ENCODE measurements around the gene NOD1.
"Not testable (repeated sequence)": the region's sequence is repeated elsewhere in the genome, so short reads cannot be mapped to it uniquely, and the experiment has no call there.

NOD1 gene

GRCh38 chr7:30395676-30396075 lies 82.9 kb downstream of the NOD1 start:
- no peak for DNase-seq
- in situ Hi-C loops (cut with HindIII; ENCODE audit: low pct_ligation_motif_present, low pct_unique_long_range_greater_than_20kb, low sequenced_read_pairs): no loop called here

- no peak for DNase-seq
- in situ Hi-C loops (cut with HindIII; ENCODE audit: low pct_ligation_motif_present, low pct_unique_long_range_greater_than_20kb, low sequenced_read_pairs): no loop called here
Measured at GRCh38 chr7:30391806-30392205, 86.8 kb downstream of the NOD1 start.

GRCh38 chr7:30390736-30391636 lies 87.6 kb downstream of the NOD1 start:
- no peak for DNase-seq
- in situ Hi-C loops (cut with HindIII; ENCODE audit: low pct_ligation_motif_present, low pct_unique_long_range_greater_than_20kb, low sequenced_read_pairs): no loop called here

GRCh38 chr7:30389791-30390190 lies 88.8 kb downstream of the NOD1 start:
- in situ Hi-C loops (cut with HindIII; ENCODE audit: low pct_ligation_motif_present, low pct_unique_long_range_greater_than_20kb, low sequenced_read_pairs): no loop called here

GRCh38 chr7:30382607-30383006 lies 96.0 kb downstream of the NOD1 start:
- in situ Hi-C loops (cut with HindIII; ENCODE audit: low pct_ligation_motif_present, low pct_unique_long_range_greater_than_20kb, low sequenced_read_pairs): no loop called here
- DNase-seq: peak; percentile 51

More at GRCh38 chr7:30389791-30390190, 88.8 kb downstream of the NOD1 start:
- no peak for DNase-seq

- DNase-seq; in situ Hi-C loops (cut with HindIII; ENCODE audit: low pct_ligation_motif_present, low pct_unique_long_range_greater_than_20kb, low sequenced_read_pairs): not testable (repeated sequence)
Measured at GRCh38 chr7:30380824-30381223, 97.8 kb downstream of the NOD1 start.

GRCh38 chr7:30380294-30380693 lies 98.3 kb downstream of the NOD1 start:
- in situ Hi-C loops (cut with HindIII; ENCODE audit: low pct_ligation_motif_present, low pct_unique_long_range_greater_than_20kb, low sequenced_read_pairs): no loop called here
- no peak for DNase-seq

GRCh38 chr7:30379741-30380140 lies 98.8 kb downstream of the NOD1 start:
- in situ Hi-C loops (cut with HindIII; ENCODE audit: low pct_ligation_motif_present, low pct_unique_long_range_greater_than_20kb, low sequenced_read_pairs): no loop called here

GRCh38 chr7:30379131-30379530 lies 99.5 kb downstream of the NOD1 start:
- no peak for DNase-seq
- in situ Hi-C loops (cut with HindIII; ENCODE audit: low pct_ligation_motif_present, low pct_unique_long_range_greater_than_20kb, low sequenced_read_pairs): no loop called here

More at GRCh38 chr7:30379741-30380140, 98.8 kb downstream of the NOD1 start:
- DNase-seq: no peak

GRCh38 chr7:30378275-30378674 lies 100.3 kb downstream of the NOD1 start:
- in situ Hi-C loops (cut with HindIII; ENCODE audit: low pct_ligation_motif_present, low pct_unique_long_range_greater_than_20kb, low sequenced_read_pairs): no loop called here
- DNase-seq: no peak
